ENCODE data around the gene FFAR1.

Gene FFAR1

DNA sequence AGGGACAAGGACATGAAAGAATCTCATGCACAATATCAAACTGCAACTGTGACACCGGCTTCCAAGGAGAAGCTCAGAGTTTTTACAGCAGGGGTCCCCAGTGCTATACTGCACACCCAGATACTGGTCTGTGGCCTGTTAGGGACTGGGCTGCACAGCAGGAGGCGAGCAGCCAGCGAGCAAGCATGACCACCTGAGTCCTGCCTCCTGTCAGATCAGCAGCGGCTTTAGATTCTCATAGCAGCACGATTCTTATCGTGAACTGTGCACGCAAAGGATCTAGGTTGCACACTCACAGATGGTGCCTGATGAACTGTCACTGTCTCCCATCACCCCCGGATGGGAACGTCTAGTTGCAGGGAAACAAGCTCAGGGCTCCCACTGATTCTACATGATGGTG is 31.8 kb upstream of the FFAR1 start:
- no peak for DNase-seq

DNA sequence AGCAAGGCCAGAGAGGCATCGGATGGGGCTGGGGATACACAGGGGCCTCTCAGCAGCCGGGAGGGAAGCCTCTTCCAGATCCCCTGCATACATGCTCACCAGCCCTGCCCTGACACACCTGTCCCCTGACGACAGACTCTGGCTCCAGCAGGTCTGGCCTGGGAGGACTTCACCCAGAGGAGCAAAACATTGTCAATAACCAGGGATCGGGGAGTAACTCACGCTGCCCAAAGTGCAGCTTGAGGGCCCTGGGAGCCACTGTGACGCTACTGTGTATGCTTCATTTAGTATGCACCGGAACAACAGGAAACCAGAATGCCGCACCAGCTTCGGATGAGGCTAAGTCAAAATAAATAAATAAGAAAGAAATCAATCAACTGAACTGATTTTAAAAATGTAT is 31.1 kb upstream of the FFAR1 start:
- no peak for DNase-seq

DNA sequence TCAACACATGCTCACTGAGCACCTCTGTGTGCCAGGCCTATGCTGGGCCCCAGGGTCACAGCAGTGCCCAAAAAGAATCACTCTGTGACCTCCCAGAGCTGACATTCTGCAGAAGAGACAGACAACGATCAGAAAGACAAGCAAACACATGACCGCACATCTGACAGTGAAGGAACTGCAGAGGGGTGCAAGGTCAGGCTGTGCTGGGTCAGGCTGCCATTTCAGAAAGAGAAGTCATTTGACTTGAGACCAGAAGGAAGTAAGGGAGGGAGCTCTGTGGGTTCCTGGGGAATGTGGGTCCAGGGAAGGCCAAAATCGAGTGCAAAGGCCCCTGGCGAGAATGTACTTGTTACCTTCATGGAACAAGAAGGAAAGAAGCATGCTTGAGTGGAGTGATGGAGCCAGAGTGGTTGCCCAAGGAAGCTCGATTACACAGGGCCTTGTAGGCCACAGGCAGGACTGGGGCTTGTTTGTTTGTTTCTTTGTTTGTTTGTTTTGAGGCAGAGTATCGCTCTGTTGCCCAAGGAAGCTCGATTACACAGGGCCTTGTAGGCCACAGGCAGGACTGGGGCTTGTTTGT is 30.1 kb upstream of the FFAR1 start:
- no peak for DNase-seq

DNA sequence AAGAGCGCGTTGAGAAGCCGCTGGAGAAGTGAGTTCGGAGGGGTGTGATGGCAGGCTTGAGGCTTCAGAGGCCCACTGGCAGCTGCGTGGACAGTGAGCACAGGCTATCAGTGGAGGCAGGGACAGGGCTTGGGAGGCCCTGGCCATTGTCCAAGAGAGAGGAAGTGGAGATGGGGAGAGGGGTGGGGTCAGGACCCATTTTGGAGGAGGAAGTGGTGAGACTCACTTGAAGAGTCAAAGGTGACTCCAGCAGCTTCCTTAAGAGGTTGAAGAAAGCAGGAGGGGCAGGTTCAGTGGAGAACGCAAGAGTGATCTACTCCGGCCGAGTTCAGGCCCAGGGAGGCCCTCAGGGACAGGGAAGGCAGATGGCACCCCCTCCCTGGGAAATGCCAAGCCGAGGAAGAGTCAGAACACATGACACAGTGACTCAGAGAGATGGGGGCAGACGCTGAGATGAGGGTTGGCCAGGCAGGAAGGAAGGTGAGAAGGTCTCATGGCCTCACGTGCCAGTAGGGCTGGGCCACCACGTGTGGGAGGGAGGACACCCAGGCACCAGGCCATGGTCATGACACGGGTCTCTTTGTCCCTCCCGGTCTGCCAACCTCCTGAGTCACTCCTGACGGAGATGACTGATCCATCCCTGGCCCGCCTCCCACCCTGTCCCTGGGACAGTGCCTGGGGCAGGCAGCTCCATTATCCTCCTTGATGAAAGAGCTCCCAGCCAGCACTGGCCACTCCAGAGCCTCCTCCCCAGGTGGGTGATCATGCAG is 28.8 kb upstream of the FFAR1 start:
- peak in 1 of 2 donors; percentile 57 for DNase-seq

DNA sequence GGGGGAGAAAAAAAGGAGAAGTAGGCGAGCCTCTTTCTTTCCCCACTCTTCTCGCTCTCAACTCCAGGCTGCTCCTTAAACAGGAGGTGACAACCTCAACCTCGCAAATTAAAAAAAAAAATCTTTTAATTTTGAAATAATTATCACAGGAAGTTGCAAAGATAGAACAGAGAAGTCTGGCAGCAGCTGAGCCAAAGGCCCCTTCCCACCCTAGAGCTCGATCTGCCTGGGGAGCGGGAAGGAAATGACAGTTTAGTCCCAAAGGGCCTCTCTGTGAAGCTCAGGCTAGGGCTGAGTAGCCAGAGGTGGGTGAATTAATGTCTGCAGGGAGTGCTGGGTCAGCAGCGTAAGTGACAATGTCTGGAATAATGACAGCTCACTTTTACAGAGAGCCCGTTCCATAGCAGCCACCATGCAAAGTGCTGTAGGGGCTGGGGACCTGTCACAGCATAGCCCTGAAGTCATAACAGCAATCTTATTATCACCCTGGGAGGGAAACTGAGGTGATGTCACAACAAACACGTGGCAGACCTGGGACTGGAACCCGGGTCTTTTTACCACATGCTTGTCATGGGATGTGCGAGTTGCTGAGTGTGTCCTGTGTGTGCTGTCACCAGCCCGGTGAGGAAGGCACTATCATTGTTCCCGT is 27.5 kb upstream of the FFAR1 start:
- DNase-seq = peak; percentile 22 to 27

DNA sequence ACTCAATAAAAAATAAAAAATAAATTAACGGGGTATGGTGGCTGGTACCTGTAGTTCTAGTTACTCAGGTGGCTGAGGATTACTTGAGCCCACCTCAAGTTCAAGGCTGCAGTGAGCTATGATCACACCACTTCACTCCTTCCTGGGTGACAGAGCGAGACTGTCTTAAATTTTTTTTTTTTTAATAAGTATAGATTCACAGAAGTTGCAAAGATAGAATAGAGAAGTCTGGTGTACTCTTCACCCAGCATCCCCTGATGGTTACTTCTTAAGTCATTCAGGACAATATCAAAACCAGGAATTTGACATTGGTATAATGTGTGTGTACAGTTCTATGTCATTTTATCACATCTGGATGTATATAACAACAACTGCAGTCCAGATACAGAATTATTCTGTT is 26.4 kb upstream of the FFAR1 start:
- DNase-seq = no peak

DNA sequence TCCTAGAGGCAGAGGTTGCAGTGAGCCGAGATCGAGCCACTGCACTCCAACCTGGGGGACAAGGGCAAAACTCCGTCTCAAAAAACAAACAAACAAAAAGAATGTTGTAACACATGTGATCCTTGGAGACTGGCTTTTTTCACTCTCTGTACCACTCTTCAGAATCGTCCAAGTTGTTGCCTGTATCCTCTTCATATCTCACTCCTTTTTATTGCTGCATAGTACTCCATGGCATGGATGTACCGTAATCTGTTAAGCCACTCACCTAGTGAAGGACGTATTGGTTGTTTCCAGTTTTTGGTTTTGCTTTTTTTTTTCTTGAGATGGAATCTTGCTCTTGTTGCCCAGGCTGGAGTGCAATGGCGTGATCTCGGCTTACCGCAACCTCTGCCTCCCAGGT is 25.7 kb upstream of the FFAR1 start:
- no peak for DNase-seq

DNA sequence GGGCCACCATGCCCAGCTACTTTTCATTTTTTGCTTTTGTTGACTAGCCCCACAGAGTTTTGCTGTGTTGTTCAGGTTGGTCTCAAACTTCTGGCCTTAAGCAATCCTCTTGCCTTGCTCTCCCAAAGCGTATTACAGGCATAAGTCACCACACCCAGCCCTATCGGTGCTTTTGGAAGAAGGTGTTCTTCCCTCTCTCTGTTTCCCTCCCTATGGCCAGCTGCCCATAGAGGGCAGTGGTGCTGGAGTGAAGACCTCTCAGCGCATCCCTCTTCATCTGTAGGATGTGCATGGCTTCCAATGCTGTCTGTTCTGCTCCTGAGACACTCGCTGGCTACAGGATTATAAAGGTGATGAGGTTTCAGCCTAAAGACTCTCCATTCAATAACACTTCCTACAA is 20.1 kb upstream of the FFAR1 start:
- DNase-seq = no peak

DNA sequence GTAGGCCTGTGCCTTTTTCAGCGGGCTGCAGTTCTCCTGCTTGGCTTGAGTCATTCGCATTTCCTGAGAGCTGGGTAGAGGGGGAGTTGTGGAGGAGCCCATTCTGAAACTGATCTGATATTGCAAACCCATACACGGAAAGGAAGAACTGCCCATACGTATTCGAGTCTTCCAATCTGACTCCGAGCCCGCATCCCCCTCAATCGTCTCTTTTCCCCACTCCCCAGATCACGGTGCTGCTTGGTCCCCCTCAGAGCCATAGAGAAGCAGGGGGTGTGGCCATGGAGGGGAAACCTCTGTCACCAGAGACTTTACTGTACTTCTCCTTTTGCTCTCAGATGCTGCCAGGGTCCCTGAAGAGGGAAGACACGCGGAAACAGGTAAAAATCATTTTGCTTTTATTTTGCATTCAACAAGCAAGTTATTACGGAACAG is 18.8 kb upstream of the FFAR1 start, which contains the start of gene CD22:
Gene CD22 (plus strand): TSS at position 337 of the 435 bp plus-strand sequence. CDS start 2,854 bp downstream, outside the sequence.
- peak; percentile 29 to 84 for DNase-seq

DNA sequence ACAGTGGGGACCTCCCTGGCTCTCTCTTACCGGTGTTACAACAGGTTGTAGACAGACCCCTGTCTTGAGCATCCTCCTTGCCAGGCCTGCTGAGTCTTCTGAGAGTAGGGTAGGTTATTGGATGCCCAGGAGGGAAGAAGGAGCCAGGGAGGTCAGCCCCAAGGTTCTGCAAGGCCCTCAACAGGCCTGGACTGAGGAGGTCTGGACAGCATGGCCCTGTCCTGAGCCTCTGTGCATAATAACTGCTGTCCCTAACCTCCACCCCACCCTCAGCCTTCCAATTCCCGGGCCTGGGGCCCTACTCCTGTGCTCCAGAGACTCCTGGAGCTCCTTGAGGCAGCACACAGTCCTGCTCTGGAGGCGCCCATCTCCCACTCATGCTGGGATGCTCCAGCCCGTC is 18.4 kb upstream of the FFAR1 start:
- no peak for DNase-seq

DNA sequence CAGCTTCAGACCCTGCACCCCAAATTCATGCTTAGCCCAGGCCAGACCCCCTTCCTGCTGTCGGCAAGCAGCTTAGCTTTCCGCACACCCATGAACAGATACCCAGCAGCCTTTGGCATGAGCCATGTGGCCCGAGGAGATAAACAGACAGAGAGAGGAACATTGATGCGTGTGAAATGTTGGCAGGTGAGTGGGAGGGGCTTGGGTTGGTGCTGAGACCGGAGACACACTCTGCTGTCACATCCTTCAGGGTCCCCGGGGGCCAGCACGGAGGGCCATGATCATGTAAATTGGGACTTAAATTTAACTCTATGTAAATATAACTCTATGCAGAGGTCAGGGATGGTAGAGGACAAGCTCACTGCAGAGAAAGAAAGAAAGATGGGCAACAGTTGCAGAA is 17.2 kb upstream of the FFAR1 start:
- no peak for DNase-seq

DNA sequence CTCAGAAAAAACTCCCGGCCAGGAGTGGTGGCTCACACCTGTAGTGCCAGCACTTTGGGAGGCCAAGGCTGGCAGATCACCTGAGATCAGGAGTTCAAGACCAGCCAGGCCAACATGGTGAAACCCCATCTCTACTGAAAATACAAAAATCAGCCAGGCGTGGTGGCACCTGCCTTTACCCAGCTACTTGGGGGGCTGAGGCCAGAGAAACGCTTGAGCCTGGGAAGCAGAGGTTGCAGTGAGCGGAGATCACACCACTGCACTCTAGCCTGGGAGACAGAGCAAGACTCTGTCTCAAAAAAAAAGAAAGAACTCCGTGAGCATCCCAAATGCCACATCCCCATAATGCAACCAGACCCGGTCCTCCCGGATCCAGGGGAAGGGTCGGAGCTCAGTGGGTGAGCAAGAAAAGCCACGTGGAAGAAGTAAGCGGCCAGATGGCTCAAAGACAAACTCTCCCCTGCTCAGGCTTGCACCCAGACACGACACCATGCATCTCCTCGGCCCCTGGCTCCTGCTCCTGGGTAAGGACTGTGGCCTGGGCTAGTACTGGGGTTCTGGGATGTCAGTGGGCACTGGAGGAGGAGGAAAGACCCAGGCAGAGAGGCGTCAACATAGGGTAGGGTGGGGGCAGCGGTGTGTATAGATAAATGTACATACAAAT is 16.0 kb upstream of the FFAR1 start:
- DNase-seq = no peak

DNA sequence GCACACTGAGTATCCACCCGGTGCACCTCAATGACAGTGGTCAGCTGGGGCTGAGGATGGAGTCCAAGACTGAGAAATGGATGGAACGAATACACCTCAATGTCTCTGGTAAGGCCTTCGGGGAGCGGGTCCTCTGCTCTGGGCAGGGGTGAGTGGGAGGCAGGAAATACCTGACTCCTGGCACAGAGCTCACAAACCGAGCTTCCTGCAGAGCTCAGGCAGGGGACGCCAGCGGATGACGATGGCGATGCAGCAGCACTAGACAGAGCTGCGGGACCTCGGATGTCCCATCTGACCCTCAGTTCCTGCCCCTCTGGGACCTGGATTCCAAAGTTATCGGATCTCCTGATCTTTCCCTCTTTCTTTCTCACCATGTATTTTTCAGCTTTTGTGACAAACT is 14.9 kb upstream of the FFAR1 start:
- no peak for DNase-seq

DNA sequence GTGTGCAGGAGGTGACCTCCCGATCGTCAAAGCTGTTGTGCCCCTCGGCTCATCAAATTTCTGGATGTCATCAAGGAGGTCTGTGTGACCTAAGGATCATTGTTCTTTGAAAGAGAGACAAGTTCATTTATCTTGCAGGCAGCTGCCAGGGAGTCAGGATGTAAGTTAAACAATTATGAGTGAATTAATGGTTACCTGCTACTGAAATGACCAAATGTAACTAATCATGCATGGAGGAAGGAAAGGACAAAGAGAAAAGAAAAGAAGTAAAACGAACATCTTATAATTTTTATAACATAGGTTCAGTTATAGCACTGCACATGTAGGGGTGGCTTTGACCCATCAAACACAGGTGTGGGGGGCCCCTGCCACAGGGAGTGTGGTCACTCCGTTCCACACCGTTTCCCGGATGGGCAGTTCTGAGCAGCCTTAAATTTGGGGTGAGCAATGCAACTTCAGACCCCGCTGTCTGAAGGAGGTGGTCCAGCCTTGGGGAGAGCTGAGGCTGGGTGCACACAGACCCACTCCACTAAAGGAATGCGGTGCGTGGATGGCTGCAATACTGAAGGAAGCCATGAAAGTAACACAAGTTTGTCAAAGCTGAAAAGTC is 13.5 kb upstream of the FFAR1 start:
- DNase-seq = no peak

DNA sequence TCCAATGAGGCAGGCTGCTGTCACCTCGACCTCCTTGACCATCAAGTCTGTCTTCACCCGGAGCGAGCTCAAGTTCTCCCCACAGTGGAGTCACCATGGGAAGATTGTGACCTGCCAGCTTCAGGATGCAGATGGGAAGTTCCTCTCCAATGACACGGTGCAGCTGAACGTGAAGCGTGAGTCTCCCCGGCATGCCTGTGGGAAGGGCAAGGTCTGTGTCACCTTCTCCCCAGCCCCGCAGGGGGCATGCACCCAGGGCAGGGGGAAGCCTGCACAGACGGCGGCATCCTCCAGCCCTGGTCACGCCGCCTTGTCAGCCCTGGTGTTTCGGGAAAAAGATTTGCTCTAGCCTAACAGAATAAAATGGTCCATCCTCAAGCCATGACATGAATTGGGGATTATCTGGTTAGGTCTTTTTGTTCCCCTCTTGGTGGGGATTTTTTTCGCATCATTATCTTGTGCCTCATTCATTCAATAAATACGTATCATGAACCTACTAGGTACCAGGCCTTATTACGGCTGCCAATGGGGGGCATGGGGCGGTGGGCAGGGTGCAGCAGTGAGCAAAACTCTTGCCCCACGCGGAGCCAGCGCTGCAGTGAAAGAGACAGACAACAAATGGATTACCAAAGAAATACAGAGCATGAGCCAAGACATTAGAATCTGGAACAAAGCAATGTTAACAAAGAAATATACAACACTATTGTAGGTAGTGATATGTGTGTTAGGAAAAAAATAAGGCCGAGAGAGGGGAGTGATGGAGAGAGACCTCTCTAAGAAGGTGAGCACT is 11.3 kb upstream of the FFAR1 start:
- no peak for DNase-seq

DNA sequence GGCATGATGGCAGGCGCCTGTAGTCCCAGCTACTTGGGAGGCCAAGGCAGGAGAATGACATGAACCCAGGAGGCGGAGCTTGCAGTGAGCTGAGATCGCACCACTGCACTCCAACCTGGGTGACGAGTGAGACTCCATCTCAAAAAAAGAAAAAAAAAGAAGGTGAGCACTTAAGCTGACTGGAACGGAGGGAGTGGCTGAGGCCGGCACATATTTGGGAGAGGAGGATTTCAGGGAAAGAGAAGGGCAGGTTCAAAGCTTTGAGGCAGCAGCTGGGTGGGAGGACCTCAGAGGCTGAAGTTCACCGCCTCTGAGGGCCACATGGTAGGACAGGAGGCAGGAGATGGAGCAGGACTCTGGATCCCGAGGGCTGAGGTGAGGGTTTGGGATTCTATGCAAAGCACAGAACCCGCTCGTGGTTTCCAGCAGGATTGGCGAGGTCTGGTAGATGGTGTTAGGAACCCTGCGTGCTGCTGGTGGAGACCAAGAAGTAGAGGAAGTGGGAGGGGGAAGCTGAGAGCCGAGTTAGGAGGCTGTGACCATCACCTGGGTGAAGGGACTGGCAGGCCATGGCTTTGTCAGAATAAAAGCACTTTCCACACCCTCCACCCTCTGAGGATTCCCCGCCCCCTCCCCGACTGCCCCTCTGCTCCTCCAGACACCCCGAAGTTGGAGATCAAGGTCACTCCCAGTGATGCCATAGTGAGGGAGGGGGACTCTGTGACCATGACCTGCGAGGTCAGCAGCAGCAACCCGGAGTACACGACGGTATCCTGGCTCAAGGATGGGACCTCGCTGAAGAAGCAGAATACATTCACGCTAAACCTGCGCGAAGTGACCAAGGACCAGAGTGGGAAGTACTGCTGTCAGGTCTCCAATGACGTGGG is 10.4 kb upstream of the FFAR1 start:
- DNase-seq = no peak

DNA sequence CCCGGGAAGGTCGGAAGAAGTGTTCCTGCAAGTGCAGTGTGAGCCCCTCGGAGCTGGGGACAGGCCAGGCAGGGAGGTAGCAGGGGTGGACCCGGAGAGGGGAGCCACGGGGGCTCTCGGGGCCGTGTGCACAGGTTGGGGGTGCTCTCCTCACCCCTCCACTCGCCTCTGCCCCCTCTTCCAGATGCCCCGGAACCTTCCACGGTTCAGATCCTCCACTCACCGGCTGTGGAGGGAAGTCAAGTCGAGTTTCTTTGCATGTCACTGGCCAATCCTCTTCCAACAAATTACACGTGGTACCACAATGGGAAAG is 9.8 kb upstream of the FFAR1 start:
- no peak for DNase-seq

DNA sequence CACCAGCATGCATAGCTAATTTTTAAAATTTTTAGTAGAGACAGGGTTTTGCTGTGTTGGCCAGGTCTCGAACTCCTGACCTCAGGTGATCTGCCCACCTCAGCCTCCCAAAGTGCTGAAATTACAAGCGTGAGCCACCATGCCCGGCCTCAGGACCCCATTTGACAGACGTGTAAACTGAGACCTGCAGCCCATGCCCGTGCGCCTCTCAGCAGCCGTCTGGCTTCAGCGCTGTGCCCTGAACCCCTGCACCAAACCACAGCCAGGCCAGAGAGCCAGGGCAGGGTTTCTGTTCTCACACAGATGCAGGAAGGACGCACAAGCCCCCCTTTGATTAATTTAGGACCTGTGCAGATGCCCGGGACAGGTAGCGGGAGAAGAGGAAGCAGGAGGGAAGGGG is 7.3 kb upstream of the FFAR1 start:
- no peak for DNase-seq

DNA sequence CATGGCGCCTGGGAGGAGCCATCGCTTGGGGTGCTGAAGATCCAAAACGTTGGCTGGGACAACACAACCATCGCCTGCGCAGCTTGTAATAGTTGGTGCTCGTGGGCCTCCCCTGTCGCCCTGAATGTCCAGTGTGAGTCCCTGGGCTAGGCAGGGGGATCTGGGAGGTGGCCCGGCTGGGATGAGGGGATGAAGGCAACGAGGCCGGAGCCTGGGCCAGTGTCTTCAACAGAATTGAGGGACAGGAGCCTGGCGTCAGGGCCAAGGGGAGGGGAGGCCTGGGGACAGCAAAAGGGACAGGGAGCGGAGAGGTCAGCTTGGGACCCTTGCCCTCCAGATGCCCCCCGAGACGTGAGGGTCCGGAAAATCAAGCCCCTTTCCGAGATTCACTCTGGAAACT is 6.7 kb upstream of the FFAR1 start:
- no peak for DNase-seq

DNA sequence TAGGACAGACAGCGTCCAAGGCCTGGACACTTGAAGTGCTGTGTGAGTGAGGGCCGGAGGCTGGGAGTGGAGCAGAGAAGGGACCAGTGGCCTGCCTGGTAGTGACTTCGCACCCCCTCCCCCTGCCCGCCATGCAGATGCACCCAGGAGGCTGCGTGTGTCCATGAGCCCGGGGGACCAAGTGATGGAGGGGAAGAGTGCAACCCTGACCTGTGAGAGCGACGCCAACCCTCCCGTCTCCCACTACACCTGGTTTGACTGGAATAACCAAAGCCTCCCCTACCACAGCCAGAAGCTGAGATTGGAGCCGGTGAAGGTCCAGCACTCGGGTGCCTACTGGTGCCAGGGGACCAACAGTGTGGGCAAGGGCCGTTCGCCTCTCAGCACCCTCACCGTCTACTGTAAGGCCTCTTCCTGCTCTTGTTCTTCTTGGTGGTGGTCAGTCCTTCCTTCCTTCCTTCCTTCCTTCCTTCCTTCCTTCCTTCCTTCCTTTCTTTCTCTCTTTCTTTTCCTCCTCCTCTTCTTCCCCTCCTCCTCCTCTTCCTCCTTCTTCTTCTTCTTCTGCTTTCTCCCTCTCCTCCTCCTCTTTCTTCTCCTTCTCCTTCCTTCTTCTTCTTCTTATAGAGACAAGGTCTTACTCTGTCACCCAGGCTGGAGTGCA is 6.0 kb upstream of the FFAR1 start:
- DNase-seq = no peak

DNA sequence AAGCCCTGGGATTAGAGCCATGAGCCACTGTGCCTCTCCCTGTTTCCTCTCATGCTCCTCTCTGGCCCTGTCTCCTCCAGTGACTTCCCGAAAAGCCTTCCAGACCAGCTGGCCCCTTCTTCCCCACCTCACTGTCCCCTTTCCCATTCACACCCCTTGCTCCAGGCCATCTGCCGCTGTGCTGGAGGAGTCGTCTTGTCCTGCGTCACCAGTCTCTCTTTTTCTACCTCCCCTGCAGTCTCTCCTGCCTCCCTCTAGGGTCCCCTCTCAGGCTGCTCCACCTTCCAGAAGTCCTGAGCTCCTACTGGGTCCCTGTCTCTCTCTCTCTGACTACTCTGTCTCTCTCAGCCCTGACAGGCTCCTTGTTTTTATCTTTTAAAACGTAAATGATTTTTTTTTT is 5.3 kb upstream of the FFAR1 start:
- no peak for DNase-seq

Measured in bone marrow (tissue), 2 donors.